ENCODE data around the gene NEK8.
A peak's percentile ranks its signal among the peaks of the same experiment; 100 is the strongest.

GRCh38 chr17:28717578-28718332 lies 10.8 kb upstream of the NEK8 start, which contains the start of gene RAB34:
- TF ChIP-seq CTCF (IDR thresholded peaks at IDR 0.05) (peak in 1 of 6 experiments; percentile 9), POLR2A (IDR thresholded peaks at IDR 0.05) (peak in 1 of 4 donors; percentile 57)
